NT2/D1 (cell line): ENCODE data around the gene PAK2.
A peak's percentile ranks its signal among the peaks of the same experiment; 100 is the strongest.

Source experiments
- DNase-seq: peaks from one replicate; pipeline ENCODE4 v3.0.0-alpha.2; 2011; ENCODE audit warnings: low read depth, low spot score
- H3K27me3 ChIP-seq: 2 replicates; pipeline ENCODE4 v1.6.0; 2011; ENCODE audit warnings: mild to moderate bottlenecking; ENCODE audit not compliant: insufficient read length, insufficient read depth
- H3K36me3 ChIP-seq: 2 replicates; pipeline ENCODE4 v1.6.1; 2011; ENCODE audit warnings: mild to moderate bottlenecking, low read length, mixed read lengths; ENCODE audit not compliant: insufficient read depth, insufficient read length
- H3K4me1 ChIP-seq: 2 replicates; pipeline ENCODE4 v1.5.1; 2011; ENCODE audit not compliant: insufficient read depth, insufficient read length
- H3K4me3 ChIP-seq: 2 replicates; pipeline ENCODE4 v1.5.1; 2011; ENCODE audit warnings: low read depth; ENCODE audit not compliant: insufficient read length
- H3K9ac ChIP-seq: 2 replicates; pipeline ENCODE4 v1.6.0; 2011; ENCODE audit warnings: low read depth; ENCODE audit not compliant: insufficient read length
- H3K9me3 ChIP-seq: 2 replicates; pipeline ENCODE4 v1.5.1; 2011; ENCODE audit warnings: mild to moderate bottlenecking, low read length; ENCODE audit not compliant: insufficient read depth
- SUZ12 ChIP-seq: IDR thresholded peaks from 2 replicates; pipeline ENCODE4 v1.6.1; 2011; ENCODE audit not compliant: insufficient read length, insufficient read depth; ENCODE audit errors: extremely low read depth
- YY1 ChIP-seq: IDR thresholded peaks from 2 replicates; pipeline ENCODE4 v1.6.1; 2011; ENCODE audit not compliant: insufficient read length, insufficient read depth
- ZNF274 ChIP-seq: IDR thresholded peaks from 2 replicates; pipeline ENCODE4 v1.6.1; 2011; ENCODE audit warnings: mild to moderate bottlenecking, low read depth, low read length

The PAK2 gene

DNA sequence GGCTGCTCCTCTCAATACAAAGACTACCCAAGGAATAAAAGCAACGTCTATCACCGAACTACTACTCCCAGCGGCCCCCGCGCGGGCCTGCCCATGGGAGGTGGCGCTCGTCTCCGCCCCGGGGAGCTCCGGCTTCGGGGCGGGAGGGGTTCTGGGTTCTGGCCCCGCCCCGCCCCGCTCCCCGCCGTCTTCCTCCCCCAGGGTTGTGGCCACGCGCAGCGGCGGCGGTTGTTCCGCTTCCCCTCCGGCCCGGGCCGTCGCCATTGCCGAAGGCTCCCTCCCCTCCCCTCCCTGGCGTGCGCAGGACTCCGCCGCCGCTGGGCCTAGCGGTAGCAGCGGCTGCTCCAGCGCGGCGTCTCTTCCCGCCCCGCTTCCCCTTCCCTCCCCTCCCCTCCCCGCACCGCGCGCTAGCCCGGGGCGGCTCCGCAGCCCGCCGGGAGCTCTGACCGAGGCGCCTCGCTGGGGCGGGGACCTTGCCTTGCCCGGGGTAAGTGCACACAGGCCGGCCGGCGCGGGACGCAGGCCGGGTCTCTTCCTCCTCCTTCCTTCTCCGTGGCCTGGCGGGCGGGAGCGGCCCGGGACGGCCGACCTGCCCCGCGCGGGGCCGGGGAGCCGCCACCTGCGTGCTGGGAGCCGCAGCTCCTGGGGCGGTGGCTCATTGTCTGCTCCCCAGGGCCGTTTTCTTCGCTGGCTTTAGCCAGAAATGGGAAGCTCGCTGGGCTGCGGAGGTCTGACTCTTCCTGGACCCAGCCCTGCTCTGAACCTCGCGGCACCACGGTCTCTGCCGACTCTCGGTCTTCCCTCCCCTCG lies at the start of gene PAK2:
TSS of gene PAK2 (plus strand) at position 187 of the 810 bp plus-strand sequence. CDS start 42,790 bp downstream, outside the sequence.
- no peaks in the 10 kb centered on the region for H3K9me3 ChIP-seq
- H3K9ac ChIP-seq = peak within 1 kb of the TSS; percentile 98
- peak; percentile 78 for DNase-seq
- H3K4me3 ChIP-seq = peak within 1 kb of the TSS; percentile 95
- no peaks in the 10 kb centered on the region for H3K36me3 ChIP-seq
- H3K4me1 ChIP-seq = no peaks in the 10 kb centered on the region
- TF ChIP-seq SUZ12 = no peak
- TF ChIP-seq YY1 = peak; percentile 47
- TF ChIP-seq ZNF274 = no peak
- H3K27me3 ChIP-seq = no peaks in the 10 kb centered on the region

DNA sequence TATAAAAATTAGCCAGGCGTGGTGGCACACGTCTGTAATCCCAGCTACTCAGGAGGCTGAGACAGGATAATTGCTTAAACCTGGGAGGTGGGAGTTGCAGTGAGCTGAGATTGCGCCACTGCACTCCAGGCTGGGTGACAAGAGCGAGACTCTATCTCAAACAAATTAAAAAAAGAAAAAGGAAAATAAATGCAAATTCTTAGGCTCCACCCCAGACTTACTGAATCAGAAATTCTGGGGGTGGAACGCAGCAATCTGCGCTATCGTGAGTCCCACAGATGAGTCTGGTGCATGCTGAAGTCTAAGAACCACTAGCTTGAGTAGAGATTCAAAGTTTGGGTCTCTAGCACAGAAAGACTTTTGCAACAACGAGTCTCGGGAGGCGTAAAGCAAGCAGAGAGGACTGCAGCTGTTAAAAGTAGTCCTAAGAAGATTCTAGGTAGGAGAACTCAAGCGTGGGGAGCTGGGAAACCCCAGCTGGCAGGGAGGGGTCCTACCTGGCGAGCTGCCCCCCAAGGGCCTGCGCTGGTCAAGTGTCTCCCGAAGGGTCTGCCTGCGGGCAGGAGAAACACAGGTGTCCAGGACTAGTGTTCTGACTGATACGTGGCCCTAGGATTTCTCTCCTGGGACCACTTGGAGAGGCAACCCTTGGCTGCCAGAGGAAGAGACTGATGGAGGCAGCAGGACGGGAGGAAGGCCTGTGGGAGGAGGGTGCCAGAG lies 49.6 kb upstream of the PAK2 start:
- no peak for TF ChIP-seq YY1
- TF ChIP-seq ZNF274 = no peak
- TF ChIP-seq SUZ12 = no peak
- Histone ChIP-seq H3K4me3 (no peak overlapping the region), H3K4me1 (no peaks in the 10 kb centered on the region), H3K9me3 (no peaks in the 10 kb centered on the region), H3K36me3 (no peaks in the 10 kb centered on the region), H3K27me3 (no peaks in the 10 kb centered on the region), H3K9ac (no peak overlapping the region)
- no peak for DNase-seq

DNA sequence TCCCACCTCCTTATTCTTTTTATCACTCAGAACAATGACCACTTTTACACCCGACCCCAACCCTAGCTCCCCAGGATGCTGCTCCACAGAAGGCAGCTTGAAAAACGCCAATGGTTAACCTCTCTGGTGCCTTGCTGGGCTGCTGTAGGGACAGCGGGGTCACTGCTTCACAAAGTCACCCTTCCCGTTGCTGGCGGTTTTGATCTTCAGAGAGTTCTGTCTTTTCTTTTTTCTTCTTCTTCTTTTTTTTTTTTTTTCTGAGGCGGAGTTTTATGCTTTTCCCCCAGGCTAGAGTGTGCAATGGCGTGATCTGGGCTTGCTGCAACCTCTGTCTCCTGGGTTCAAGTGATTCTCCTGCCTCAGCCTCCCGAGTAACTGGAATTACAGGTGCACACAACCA lies 48.3 kb upstream of the PAK2 start:
- no peak overlapping the region for H3K4me3 ChIP-seq
- H3K36me3 ChIP-seq = no peaks in the 10 kb centered on the region
- no peaks in the 10 kb centered on the region for H3K9me3 ChIP-seq
- no peak for DNase-seq
- no peaks in the 10 kb centered on the region for H3K4me1 ChIP-seq
- TF ChIP-seq SUZ12 = no peak
- TF ChIP-seq ZNF274 = no peak
- TF ChIP-seq YY1 = no peak
- H3K27me3 ChIP-seq = no peaks in the 10 kb centered on the region
- no peak overlapping the region for H3K9ac ChIP-seq

DNA sequence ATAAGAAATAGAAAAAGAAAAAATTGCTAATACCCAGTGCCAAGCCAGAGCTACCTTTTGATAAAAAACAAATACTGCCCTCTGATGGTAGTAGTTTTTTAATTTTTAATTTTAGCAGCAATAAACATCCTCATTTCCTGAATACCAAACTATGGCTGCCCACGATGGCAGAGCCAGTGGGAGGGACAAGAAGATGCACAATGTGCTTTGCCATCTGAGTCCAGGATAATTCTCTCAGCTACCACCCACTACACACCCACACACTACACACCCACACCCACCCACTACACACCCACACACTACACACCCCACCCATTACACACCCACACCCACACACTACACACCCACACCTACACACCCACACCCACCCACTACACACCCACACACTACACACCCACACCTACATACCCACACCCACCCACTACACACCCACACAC lies 45.4 kb upstream of the PAK2 start:
- DNase-seq = no peak
- Histone ChIP-seq H3K9me3 (no peaks in the 10 kb centered on the region), H3K27me3 (no peaks in the 10 kb centered on the region), H3K9ac (no peak overlapping the region), H3K36me3 (no peaks in the 10 kb centered on the region), H3K4me1 (no peaks in the 10 kb centered on the region), H3K4me3 (no peak overlapping the region)
- TF ChIP-seq SUZ12 (no peak), ZNF274 (no peak), YY1 (no peak)

DNA sequence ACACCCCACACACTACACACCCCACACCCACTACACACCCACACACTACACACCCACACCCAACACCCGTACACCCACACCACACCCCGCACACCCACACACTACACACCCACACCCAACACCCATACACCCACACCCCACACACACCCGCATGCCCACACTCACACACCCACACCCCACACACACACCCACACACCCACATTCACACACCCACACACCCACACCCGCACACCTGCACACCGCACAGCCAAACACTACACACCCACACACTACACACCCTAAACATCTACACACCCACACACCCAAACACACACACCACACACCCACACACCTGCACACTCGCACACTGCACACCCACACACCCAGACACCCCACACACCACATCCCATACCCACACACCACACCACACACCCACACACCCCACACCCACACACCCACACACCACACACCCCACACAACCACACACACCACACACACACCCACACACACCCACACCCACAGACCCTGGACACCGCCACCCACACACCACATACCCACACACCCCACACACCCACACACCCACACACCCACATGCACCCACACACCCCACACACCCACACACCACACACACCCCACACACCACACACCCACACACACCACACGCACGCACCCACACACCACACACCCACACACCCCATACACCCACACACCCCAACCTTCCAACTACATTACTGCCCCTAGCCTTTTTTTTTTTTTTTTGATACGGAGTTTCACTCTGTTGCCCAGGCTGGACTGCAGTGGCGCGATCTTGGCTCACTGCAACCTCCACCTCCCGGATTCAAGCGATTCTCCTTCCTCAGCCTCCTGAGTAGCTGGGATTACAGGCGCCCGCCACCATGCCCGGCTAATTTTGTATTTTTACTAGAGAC lies 44.5 kb upstream of the PAK2 start:
- H3K9me3 ChIP-seq = no peaks in the 10 kb centered on the region
- H3K27me3 ChIP-seq = no peaks in the 10 kb centered on the region
- H3K36me3 ChIP-seq = no peaks in the 10 kb centered on the region
- no peaks in the 10 kb centered on the region for H3K4me1 ChIP-seq
- TF ChIP-seq ZNF274 (no peak), YY1 (no peak), SUZ12 (no peak)
- H3K4me3 ChIP-seq = no peak overlapping the region
- DNase-seq = no peak
- no peak overlapping the region for H3K9ac ChIP-seq

DNA sequence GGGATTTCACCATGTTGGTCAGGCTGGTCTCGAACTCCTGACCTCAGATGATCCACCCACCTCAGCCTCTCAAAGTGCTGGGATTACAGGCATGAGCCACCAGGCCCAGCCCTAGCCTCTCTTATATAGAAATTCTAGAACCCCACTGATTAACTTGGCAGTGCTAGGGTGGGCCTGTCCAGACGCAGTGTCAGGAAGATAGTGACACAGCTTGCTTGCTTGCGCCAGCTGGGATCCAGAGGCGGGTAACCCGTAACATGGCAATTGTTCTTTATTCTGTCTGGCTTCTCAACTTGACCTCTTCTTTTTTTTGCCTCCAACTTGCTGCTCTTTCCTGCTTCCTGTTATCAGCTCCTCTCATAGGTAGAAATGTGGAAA lies 43.8 kb upstream of the PAK2 start:
- no peaks in the 10 kb centered on the region for H3K27me3 ChIP-seq
- no peaks in the 10 kb centered on the region for H3K9me3 ChIP-seq
- H3K9ac ChIP-seq = no peak overlapping the region
- H3K4me1 ChIP-seq = no peaks in the 10 kb centered on the region
- no peaks in the 10 kb centered on the region for H3K36me3 ChIP-seq
- DNase-seq = no peak
- TF ChIP-seq SUZ12 (no peak), YY1 (no peak), ZNF274 (no peak)
- no peak overlapping the region for H3K4me3 ChIP-seq
